Left ventricle myocardium superior (tissue), 1 donor: ENCODE measurements around the gene WDR1. TPM values are rescaled to one million over a fixed set of nuclear protein-coding genes. Genes with fewer than 3 reads are reported as not detected.
A peak's percentile ranks its signal among the peaks of the same experiment; 100 is the strongest.

Source experiments
- ATAC-seq: fragments of 200-7000 bp; cut with Tn5 transposase; one replicate; pipeline ENCODE4 v1.9.1; 2020; ENCODE audit warnings: mild to moderate bottlenecking, moderate library complexity
- DNase-seq: peaks from one replicate; pipeline ENCODE4 v3.0.0-alpha.2; 2020
- intact Hi-C: fragments of 100-400 bp; cut with micrococcal nuclease; formaldehyde crosslinking; loops from one replicate; pipeline ENCODE4 v1.11.0; 2022
- long read RNA-seq: library from polyadenylated mRNA; unstranded; transcript quantifications from one replicate; pipeline ENCODE4 v2.0.0, GENCODE V29; 2021
- total RNA-seq: library from RNA; stranded (reverse); fragmentation: NEBNext Ultra II Directional; extraction: Animal tissue kit (Norgen Biotek cat#: 25700); gene quantifications from one replicate; pipeline ENCODE4 v1.2.1, GENCODE V29; 2021
- donor health status: DM: no; HTN: yes; CAD: no; lungs with severe emphysema.

WDR1 gene
- total RNA-seq, result 182 TPM
- long read RNA-seq, transcript WDR1-203 (15 exons, 3,142 nt), result major isoform, 260 of 323 reads
- long read RNA-seq, partial matches to known transcripts, result 49 of 323 reads
- long read RNA-seq, other reads (novel, unspliced or antisense), result 11 of 323 reads

DNA sequence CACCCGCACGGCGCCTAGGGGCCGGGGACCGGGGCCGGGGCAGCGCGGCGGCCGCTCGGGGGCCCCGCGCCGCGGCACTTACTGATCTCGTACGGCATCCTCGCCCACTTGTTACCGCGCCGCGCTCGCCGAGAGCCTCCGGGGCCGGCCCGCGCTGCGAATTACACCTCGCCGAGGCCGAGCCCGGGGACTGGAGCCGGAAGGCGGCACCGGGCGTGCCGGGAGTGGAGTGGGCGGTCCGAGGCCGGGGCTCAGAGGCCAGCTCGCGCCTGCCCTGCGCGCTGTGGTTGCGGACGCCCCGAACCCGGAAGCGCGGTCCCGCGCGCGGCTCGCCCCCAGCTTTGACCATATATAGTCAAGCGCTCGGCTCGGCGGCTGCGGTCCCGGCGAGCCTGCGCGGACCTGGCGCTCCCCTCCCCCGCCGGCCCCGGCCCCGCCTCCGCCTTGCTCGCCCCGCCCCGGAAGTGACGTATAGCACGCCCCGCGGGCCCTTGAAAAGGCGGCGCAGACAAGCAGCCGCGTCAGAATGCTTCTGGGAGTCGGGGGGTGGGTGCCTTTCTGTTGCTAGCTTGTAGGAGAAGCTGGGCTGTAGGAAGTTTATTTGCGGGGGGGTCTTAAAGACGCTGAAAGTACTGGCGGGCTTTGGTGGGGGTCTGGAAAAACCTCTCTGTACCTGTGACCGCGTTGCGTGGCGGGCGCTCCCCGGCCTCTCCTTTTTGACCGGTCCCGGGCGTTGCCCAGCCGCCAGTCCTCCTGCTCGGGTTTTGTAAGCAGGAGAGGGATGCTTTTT, at the start of gene WDR1:
TSS of gene WDR1 (minus strand) at position 231 of the 790 bp plus-strand sequence. CDS start at position 98, 133 bp downstream.
- intact Hi-C loops, result no loop called here
- peak; percentile 99 for DNase-seq

DNA sequence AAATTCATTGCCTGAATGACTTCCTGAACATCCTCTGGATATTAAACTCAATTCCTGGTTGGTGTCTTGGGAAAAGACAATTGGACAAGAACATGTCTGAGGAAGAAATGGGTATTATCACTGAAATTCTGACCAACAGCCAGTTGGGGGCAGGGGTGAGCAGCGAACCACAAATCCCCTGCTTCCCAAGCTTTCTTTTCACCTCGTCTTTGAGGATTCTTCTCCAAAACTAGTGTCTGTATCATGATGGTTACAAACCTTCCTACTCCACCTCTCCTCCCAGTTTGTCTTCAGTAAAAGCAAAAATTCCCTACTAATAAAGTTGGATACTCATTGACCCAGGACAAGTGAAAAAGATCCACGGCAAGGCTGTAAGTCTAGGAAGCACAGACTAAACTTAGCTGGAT, 48.3 kb upstream of the WDR1 start:
- ATAC-seq (peak; percentile 42), DNase-seq (peak; percentile 44)
- intact Hi-C loops, result loop anchor here (5.0 kb wide), 1 partner anchor 237 kb away; no protein-coding TSS in a partner anchor

More for the DNA sequence above, at the start of gene WDR1:
- ATAC-seq, result peak; percentile 98

- DNase-seq (peak; percentile 59), ATAC-seq (peak; percentile 73)
- intact Hi-C loops, result loop anchor here (5.0 kb wide), 1 partner anchor 239 kb away; no protein-coding TSS in a partner anchor
Measured at GRCh38 chr4:10163296-10163695, 46.7 kb upstream of the WDR1 start.

DNA sequence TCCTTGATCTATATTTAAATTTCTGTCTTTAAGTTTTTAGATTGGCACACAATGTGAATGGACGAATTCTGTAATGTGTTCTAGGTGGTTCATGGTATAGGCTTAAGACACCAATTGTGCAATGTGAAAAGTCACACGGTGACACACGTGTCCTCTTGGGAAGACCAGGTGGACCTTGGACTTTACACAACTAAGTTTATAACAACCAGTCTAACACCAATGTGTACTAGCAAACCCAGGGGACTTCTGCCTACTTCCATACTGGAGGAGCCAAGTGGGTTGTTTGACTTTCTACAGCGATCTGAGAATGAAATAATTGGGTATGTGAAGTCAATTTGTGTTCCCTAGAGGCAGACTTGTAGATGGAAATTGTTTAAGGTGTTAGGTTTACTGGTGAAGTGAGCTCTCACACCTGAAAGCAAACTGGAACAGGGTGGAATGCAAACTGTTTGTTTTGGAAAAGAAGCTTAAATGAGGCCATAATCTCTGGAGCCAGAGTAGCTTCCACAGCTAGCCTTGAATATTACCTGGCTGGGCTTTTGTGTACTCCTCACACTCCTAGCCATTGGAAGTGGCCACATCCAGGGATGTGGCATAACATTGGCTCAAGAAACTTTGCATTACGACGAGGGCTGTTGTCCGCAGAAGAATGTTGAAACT, 45.9 kb upstream of the WDR1 start:
- ATAC-seq (no peak), DNase-seq (no peak)
- intact Hi-C loops, result loop anchor here (5.0 kb wide), 1 partner anchor 240 kb away; no protein-coding TSS in a partner anchor

- intact Hi-C loops, result loop anchor here (5.0 kb wide), 1 partner anchor 240 kb away; no protein-coding TSS in a partner anchor
- ATAC-seq, result no peak
- no peak for DNase-seq
Measured at GRCh38 chr4:10161840-10162239, 45.2 kb upstream of the WDR1 start.

DNA sequence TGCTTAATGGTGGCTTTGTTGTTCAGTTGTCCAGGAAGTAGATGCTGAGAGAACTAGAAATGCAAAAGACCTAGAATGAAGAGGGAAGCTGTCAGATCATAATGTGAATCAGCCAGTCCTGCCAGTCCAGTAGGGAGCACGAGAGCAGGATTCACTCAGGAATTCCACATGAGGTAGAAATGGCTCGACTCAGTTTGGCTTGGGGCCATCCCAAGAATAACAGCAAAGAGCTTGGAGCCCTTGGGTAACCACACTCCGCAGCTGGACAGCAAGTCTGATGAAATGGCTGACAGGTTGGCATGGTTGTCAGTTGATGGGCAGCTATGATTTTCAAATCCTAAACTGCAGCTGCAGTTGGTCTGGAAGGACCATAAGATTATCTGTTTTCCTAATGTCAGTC, 44.5 kb upstream of the WDR1 start:
- peak; percentile 52 for ATAC-seq
- DNase-seq, result no peak
- intact Hi-C loops, result loop anchor here (5.0 kb wide), 1 partner anchor 241 kb away; no protein-coding TSS in a partner anchor

DNA sequence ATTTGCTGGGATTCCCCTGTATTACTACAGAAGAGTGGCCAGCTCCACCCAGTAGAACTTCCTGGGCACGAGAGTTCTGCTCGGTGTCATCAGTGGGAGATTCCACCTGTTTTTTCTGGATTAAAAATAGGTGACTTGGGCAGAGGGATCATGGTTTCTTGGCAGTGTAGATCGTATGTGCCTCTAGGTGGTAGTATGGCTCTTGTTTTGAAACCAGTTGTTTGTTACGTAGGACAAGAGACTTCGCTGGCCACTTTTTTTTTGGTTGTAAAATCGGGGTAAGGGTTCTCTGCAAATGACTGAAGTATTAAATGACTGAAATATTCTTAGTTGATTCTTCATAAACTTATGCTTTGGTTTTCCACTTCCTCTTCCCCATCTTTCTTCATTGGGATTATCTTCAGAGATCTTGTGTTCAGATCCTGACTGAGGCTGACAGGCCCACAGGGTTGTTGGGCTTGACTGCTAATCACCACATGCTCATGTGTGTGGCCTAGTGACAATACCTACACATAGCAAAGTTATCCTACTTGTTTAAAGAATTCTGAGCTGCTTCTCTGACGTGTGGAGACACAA, 43.8 kb upstream of the WDR1 start:
- DNase-seq (no peak), ATAC-seq (peak; percentile 61)
- intact Hi-C loops, result loop anchor here (5.0 kb wide), 1 partner anchor 242 kb away; no protein-coding TSS in a partner anchor

DNA sequence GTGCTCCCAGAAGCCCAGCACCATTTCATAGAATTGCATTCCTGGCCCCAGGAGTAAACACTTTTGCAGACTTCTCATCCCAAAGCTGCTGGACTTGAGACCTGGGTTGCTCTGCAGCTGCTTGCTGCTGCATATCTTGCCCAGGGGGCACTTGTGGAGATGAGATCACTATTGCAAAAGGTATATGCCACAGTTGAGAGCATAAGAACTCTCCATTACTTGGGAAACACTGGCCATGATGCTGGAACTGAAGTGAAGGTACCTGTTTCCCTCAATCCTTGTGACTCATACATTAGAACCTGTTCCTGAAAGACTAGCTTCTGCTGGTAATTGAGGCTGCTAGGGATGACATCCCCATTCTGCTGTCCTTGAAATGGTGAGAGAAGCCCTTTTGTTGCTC, 43.1 kb upstream of the WDR1 start:
- ATAC-seq (no peak), DNase-seq (no peak)
- intact Hi-C loops, result loop anchor here (5.0 kb wide), 2 partner anchors 243 to 388 kb away; no protein-coding TSS in a partner anchor

DNA sequence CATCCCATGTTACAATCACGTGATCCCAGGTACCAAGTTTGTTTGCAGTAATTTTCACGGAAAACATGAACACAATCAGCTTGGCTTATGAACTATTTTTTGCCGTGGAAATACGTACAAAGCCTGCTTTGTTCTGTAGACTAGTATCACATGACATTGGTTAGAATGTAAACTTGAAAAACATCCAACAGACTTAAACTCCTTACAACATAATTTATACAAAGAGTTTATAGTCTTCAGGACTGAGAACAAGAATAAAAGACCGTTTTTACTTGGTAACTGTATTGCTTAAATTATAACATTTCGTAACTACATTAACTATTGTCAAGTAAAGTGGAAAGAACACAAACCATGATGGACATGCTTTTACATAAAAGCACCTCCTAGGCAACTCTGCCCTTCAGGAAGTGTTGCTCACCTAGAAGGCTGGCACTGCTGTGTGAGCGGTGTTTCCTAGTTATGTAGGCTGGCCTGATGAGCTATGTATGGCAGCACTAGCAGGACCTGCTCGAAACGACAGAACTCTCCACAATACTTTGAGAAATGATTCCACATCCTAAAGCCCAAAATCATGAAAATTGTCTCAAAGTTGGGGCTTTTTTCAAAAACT, 41.8 kb upstream of the WDR1 start:
- no peak for DNase-seq
- ATAC-seq, result no peak
- intact Hi-C loops, result loop anchor here (5.0 kb wide), 1 partner anchor 389 kb away; no protein-coding TSS in a partner anchor

DNA sequence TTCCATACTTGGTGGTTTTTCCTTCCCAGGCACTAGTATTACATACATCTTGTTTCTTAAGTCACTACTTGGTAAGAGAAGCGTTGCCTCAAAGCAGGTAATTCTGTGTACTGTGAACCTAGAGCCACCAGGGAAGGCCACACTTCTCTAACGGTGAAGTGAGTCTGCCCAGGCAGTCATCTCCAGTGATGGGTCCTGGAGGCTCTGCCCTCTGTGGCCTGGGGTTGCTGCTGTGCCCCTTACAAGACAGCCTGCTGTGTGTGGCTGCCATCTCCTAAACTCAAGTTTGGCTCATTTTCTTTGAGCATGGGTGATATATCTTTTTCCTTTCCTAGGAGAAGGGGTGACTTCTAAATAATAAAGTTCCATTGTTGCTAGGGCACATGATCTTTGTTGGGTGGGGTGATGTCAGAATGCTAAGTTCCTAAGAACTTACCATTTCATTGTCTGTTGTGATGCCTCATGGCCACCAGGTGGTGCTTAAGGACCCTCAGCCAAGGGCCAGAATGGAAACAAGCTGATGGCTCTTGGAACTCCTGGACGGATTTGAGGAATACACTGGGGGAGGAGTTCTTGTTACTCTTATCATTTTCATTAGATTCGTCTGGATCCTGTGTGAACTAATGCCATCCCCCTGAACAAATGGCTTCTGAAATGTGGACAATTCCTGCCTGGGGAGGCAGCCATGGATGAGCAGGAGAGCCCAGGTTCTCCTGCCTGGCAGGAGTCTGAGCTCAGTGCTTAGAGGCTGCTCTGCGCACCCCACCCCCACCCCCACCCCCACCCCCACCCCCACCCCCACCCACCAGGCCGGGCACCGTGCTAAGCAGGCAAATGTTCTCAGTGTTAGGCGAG, 41.1 kb upstream of the WDR1 start:
- DNase-seq (peak; percentile 48), ATAC-seq (peak; percentile 69)
- intact Hi-C loops, result loop anchor here (5.0 kb wide), 1 partner anchor 390 kb away; no protein-coding TSS in a partner anchor

DNA sequence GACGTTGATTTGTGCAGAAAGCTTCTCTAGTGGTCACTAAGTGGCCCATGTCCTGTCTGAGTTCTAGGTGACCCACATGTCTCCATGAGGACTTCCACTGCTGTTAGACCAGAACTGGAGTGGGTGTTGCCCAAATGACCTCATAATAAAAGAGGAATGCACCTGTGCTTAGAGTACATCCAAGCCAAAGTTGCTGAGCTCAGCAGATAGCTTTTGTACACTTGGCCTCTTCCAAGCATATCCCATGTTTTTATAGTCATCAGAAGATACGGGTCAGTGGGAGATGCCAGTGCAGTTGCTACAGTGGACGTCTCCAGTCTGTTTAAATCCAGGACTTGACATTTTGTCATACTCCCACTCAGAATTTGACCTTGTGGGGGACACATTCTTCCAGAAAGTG, 37.6 kb upstream of the WDR1 start:
- ATAC-seq (no peak), DNase-seq (no peak)
- intact Hi-C loops, result no loop called here

DNA sequence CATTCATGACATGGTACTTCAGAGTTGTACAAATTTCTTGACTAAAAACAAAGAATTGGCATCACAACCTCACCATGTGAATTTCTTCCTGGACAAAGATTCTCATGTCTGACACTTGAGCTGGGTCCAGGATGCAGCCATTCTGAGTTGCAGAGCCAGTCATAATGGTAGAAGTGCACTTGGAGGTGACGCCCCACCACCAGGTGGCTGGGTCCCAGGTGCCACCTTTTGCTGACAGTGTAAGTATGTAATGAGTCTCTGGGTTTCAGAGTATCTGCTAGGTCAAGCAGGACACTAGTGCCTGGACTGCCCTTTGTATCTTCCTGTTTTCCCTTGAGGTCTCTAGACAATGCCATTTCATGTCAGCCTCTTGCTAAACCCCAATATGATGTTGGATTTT, 36.6 kb upstream of the WDR1 start:
- ATAC-seq (no peak), DNase-seq (no peak)
- intact Hi-C loops, result no loop called here

DNA sequence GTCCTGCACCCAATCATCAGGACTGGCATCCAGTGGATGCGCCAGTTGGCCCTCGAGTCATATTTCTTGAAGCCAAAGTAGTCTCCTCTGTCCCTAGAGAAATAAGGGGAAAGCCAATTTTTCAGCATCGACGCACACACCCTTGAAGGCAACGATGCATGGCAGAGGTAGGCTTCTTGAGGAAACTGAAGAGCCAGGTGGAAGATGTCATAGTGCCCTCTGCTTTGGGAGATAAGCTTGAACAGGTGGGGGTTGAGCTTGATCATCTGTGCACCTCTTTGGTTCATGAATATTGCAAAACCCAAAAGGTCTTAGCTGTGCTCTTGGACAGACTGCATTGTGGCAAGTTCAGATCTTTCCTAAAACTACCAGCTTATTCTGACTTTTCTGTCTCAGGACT, 34.6 kb upstream of the WDR1 start:
- intact Hi-C loops, result no loop called here
- DNase-seq, result no peak
- ATAC-seq, result no peak

- DNase-seq (no peak), ATAC-seq (no peak)
- intact Hi-C loops, result no loop called here
Measured at GRCh38 chr4:10144966-10145365, 28.4 kb upstream of the WDR1 start.

GRCh38 chr4:10144479-10144878, 27.9 kb upstream of the WDR1 start:
- intact Hi-C loops, result no loop called here
- ATAC-seq, result no peak
- no peak for DNase-seq

DNA sequence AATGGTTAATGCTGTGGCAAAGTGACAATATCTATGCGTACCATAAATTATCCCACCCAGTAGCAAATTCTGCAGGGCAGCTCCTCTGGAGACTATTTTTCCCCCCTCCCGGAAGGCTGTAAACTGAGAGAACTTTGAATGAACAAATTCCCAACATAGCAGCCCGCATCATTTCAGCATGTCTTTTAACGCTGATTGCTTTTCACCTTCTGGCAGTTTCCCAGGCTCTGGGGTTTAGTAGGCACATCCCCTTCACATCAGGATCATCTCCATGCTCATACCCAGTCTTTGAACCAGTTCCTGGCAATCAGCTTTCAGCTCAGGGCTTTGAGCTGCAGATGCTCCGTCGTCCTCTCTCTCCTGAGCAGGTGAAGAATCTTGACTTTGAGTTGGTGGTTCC, 26.6 kb upstream of the WDR1 start:
- intact Hi-C loops, result no loop called here
- no peak for DNase-seq
- no peak for ATAC-seq

DNA sequence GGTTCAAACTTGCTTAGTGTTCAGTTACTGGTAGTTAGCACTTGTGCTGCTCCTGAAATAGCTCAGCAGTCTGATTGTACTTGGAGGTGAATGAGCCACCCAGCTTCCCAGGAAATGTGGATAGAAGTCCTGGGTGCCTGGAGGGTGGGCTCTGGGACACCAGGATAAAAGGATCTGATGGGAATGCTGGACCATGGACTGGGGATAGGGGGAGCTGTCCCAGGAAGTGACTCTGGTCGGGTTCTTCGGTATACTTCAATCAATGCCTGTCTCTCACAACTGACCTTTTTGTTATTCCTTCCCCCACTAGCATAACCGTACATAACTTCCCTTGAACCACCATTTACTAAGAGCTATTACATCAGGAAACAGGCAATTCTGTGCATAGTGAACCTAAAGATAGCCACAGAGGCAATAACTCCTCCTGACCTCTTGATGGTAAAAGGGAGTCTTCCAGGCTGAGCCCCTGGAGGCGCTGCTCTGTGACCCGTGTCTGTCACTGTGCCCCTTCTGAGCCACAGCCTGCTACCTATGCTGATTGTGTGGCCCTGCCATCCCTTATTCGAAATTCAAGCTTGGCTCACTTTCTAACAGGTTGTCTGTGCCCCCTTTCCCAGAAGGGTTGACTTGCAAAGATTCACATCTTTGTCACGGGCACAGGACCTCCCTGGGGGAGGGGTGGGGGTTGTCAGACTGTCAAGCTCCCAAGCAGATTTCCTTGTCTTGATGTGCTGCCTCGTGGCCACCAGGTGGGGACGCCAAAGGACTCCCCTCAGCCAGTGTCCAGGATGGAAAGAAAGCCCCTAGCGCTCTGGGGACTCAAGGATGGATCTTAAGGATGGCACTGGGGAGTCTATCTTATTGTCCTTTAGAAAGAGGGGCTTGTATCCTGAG, 24.5 kb upstream of the WDR1 start:
- intact Hi-C loops, result no loop called here
- ATAC-seq (no peak), DNase-seq (no peak)
